Measurements from ENCODE around the gene JPT2.
"Not testable (repeated sequence)": the region's sequence is repeated elsewhere in the genome, so short reads cannot be mapped to it uniquely, and the experiment has no call there.

DNA sequence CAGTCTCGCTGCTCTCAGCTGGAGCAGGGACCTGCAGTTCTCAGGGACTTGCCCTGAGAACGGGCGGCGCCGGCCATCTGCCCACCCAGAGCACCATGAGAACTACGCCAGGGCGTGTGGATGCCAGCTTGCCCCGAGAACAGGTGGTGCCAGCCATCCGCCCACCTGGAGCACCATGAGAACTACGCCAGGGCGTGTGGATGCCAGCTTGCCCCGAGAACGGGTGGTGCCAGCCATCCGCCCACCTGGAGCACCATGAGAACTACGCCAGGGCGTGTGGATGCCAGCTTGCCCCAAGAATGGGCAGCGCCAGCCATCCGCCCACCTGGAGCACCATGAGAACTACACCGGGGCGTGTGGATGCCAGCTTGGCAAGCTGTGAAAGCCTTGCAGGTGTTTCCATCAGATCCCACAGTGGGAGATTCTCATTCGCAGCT, 54.5 kb downstream of the JPT2 start:
- not testable (repeated sequence) for TF ChIP-seq CTCF (IDR thresholded peaks at IDR 0.05; ENCODE audit: low read depth, low read length, poor library complexity, severe bottlenecking); EZH2phosphoT487 (IDR thresholded peaks at IDR 0.05; ENCODE audit: borderline replicate concordance, low read length)
